Neural progenitor cell (in vitro differentiated cells): ENCODE results near the gene RLF.

Experiments used
- EZH2 ChIP-seq: fragments of 200-600 bp; sonication (generic); IDR thresholded peaks from 2 replicates; pipeline ENCODE4 v1.6.1; 2017; ENCODE audit warnings: antibody characterized with exemption, mild to moderate bottlenecking, moderate library complexity
- TF ChIP-seq, protein P1 (sequence below): fragments of 200-600 bp; sonication (generic); IDR thresholded peaks from 2 replicates; pipeline ENCODE4 v1.5.1; 2017; ENCODE audit warnings: antibody characterized with exemption, mild to moderate bottlenecking

DNA sequence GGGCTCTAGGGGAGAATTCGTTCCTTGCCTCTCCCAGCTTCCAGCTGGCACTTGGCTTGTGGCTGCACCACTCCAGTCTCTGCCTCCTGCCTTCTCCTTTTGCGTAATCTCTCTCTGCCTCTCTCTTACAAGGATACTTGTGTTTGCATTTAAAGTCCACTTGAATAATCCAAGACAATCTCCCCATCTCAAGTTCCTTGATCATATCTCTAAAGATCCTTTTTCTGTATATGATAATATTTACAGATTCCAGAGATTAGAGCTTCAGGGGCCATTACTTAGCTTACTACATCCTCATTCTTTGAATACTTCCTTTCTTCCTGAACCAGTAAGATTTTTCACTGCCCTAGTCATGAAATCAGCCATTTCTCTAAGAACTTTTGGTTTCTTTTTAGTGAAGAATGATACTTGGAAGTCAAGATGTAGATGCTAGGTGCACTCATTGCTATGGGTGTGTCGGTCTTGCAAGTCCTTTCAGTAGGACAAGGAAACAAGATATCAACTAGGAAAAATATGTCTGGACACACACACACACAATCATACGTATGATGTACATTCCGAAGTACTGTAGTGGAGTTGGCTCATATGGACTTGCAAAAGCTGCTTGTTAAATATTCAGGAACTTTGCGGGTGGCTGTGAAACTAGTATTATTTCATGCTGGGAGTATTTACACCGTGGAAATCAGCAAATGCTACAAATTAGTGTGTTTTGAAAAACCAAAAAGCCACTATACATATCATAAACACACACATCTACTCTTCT, 20.8 kb upstream of the RLF start:
- TF ChIP-seq EZH2 = no peak
- TF ChIP-seq, protein P1, sequence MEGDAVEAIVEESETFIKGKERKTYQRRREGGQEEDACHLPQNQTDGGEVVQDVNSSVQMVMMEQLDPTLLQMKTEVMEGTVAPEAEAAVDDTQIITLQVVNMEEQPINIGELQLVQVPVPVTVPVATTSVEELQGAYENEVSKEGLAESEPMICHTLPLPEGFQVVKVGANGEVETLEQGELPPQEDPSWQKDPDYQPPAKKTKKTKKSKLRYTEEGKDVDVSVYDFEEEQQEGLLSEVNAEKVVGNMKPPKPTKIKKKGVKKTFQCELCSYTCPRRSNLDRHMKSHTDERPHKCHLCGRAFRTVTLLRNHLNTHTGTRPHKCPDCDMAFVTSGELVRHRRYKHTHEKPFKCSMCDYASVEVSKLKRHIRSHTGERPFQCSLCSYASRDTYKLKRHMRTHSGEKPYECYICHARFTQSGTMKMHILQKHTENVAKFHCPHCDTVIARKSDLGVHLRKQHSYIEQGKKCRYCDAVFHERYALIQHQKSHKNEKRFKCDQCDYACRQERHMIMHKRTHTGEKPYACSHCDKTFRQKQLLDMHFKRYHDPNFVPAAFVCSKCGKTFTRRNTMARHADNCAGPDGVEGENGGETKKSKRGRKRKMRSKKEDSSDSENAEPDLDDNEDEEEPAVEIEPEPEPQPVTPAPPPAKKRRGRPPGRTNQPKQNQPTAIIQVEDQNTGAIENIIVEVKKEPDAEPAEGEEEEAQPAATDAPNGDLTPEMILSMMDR = no peak
